Smooth muscle cell (in vitro differentiated cells): ENCODE results near the gene PSMB11. TPM values are rescaled to one million over a fixed set of nuclear protein-coding genes. Genes with fewer than 3 reads are reported as not detected.

Source experiments
- DNase-seq: peaks from one replicate; lab custom pipeline; 2025; ENCODE audit not compliant: unreplicated experiment; lab: John Stamatoyannopoulos, UW
- H2AFZ ChIP-seq: fragments of 200-600 bp; sonication (generic); 2 replicates; pipeline ENCODE4 v1.6.0; 2016; ENCODE audit warnings: antibody characterized with exemption, low read depth, mild to moderate bottlenecking
- H3F3A ChIP-seq: fragments of 200-600 bp; sonication (generic); 2 replicates; pipeline ENCODE4 v1.6.0; 2017; ENCODE audit warnings: antibody characterized with exemption, low read depth
- H3K27ac ChIP-seq: fragments of 200-600 bp; sonication (generic); 2 replicates; pipeline ENCODE4 v1.5.1; 2016; ENCODE audit warnings: low read depth, mild to moderate bottlenecking
- H3K27me3 ChIP-seq: fragments of 200-600 bp; sonication (generic); 2 replicates; pipeline ENCODE4 v1.6.1; 2016; ENCODE audit warnings: low read depth, mild to moderate bottlenecking
- H3K36me3 ChIP-seq: fragments of 200-600 bp; sonication (generic); 2 replicates; pipeline ENCODE4 v1.5.1; 2016; ENCODE audit warnings: low read depth
- H3K4me1 ChIP-seq: fragments of 200-600 bp; sonication (generic); 2 replicates; pipeline ENCODE4 v1.5.1; 2016; ENCODE audit warnings: low read depth
- H3K4me2 ChIP-seq: fragments of 200-600 bp; sonication (generic); 2 replicates; pipeline ENCODE4 v1.6.0; 2016; ENCODE audit warnings: mild to moderate bottlenecking
- H3K4me3 ChIP-seq: fragments of 200-600 bp; sonication (generic); 2 replicates; pipeline ENCODE4 v1.5.1; 2016; ENCODE audit warnings: mild to moderate bottlenecking
- H3K79me2 ChIP-seq: fragments of 200-600 bp; sonication (generic); 2 replicates; pipeline ENCODE4 v1.6.0; 2016; ENCODE audit warnings: low read depth, mild to moderate bottlenecking
- H3K9ac ChIP-seq: fragments of 200-600 bp; sonication (generic); 2 replicates; pipeline ENCODE4 v1.6.0; 2016; ENCODE audit warnings: low read depth
- H3K9me3 ChIP-seq: fragments of 200-600 bp; sonication (generic); replicated peaks from 2 replicates; pipeline ENCODE4 v1.5.1; 2016; ENCODE audit warnings: low read depth
- H4K20me1 ChIP-seq: fragments of 200-600 bp; sonication (generic); 2 replicates; pipeline ENCODE4 v1.6.0; 2016; ENCODE audit warnings: low read depth
- WGBS: methylation state at CpG from one replicate; pipeline ENCODE4 v1.1.7; 2016; ENCODE audit warnings: low lambda C conversion rate; 5-methylcytosine and 5-hydroxymethylcytosine counted together
- polyA plus RNA-seq: library from polyadenylated mRNA; unstranded; fragments of >200 nt; fragmentation: Nextera tagmentation; extraction: Ambion mirVana; gene quantifications from 2 replicates; pipeline ENCODE4 v1.2.1, GENCODE V29; 2016
- total RNA-seq: library from RNA; depleted of rRNA; stranded (reverse); fragments of >200 nt; gene quantifications from 2 replicates; pipeline ENCODE4 v1.2.3, GENCODE V29; 2014
- TF ChIP-seq, protein P1 (sequence below): fragments of 200-600 bp; sonication (generic); IDR thresholded peaks from 2 replicates; pipeline ENCODE4 v1.5.1; 2017; ENCODE audit warnings: borderline replicate concordance, mild to moderate bottlenecking, antibody characterized with exemption; ENCODE audit not compliant: insufficient read depth, poor library complexity, severe bottlenecking

Gene PSMB11
- total and polyA plus RNA-seq, 2 experiments from 2014 or later, result not detected

DNA sequence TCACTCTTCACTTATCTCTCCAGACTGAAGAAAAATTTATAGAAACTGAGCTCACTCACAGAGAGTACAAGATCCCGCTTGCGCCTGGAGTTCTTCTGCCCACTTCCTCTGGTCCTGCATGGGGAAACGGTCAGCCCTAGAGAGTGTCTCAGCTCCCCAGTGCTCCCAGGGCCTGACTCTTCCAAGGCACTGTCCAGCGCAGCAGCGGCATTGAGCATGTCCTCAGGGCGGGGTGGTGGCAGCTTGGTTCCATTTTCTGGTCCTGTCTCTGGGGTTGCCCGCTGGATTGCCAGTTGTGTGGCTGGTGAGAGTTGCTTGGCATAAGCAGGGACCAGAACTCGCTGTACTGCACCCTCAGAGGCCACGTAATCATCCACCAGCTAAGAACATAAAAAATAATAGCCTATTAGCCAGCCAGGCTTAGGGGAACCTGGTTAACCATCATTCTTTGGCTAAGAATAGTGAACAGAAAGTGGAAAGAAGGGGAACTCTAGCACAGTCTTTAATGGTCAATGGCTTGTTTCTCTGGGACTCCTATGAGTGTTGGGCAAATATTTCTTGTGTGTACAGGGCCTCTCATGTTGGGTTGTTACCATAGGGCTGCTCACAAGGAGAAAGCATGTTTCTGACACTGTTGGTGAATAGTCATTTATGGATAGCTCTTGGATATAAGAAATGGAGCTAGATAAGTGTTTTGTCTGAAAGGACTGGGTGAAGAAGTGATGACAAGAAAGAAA, 46.0 kb upstream of the PSMB11 start:
- Histone ChIP-seq H3K79me2 (no peaks in the 10 kb centered on the region), H3K9me3 (no peaks in the 10 kb centered on the region), H3K4me1 (peaks cover 7% of the 10 kb centered on the region), H3K27me3 (no peaks in the 10 kb centered on the region), H3K4me3 (no peak overlapping the region), H2AFZ (no peak overlapping the region), H4K20me1 (no peaks in the 10 kb centered on the region), H3K27ac (no peak overlapping the region), H3F3A (no peaks in the 10 kb centered on the region), H3K9ac (no peak overlapping the region), H3K4me2 (no peak overlapping the region), H3K36me3 (no peaks in the 10 kb centered on the region)
- TF ChIP-seq, protein P1, sequence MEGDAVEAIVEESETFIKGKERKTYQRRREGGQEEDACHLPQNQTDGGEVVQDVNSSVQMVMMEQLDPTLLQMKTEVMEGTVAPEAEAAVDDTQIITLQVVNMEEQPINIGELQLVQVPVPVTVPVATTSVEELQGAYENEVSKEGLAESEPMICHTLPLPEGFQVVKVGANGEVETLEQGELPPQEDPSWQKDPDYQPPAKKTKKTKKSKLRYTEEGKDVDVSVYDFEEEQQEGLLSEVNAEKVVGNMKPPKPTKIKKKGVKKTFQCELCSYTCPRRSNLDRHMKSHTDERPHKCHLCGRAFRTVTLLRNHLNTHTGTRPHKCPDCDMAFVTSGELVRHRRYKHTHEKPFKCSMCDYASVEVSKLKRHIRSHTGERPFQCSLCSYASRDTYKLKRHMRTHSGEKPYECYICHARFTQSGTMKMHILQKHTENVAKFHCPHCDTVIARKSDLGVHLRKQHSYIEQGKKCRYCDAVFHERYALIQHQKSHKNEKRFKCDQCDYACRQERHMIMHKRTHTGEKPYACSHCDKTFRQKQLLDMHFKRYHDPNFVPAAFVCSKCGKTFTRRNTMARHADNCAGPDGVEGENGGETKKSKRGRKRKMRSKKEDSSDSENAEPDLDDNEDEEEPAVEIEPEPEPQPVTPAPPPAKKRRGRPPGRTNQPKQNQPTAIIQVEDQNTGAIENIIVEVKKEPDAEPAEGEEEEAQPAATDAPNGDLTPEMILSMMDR, result no peak
- 84% methylated on average over 9 of the region's 9 CpGs for WGBS
- DNase-seq, result no peak

DNA sequence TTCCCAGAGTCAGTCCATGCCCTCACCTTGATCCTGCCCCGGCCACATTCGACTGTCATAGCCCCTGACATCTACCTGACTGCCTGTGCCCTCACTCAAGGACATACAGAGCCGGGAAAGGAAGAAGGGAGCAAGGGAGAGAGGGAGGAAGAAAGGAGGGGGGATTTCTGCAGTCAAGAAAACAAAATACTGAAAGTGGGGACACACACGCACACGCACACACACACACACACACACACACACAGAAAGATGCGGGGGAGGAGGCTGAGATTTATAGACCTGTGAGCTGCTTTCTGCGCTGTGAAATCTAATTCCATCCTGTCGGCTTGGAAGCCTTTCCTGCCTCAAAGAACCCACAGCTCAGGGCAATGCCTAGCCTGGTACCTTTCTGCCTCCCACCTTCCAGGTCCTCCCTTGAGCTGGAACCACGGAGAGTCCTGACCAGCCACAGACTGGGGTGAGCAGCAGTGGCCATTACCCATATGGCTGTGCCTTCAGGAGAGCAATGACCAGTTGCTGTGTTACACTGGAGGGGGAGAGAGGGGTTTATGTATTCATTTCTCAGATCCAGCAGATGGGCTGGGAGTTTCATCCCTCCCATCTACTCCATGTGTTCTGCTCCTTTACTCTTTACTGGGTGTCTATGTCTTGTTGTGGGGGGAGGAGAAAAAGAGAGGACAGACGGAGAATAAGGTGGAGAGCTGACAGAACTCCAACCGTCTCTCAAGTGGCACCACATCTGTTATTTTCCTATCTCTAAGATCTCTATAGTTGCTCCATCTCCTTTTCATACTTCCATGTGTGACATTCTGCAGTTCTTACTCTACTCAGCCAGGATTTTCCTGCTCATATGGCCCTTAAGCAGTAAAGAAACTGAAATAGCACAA, 45.0 kb upstream of the PSMB11 start:
- Histone ChIP-seq H4K20me1 (no peaks in the 10 kb centered on the region), H3K4me1 (peaks cover 7% of the 10 kb centered on the region), H2AFZ (no peak overlapping the region), H3F3A (no peaks in the 10 kb centered on the region), H3K4me3 (no peak overlapping the region), H3K9me3 (no peaks in the 10 kb centered on the region), H3K27me3 (no peaks in the 10 kb centered on the region), H3K4me2 (no peak overlapping the region), H3K9ac (no peak overlapping the region), H3K27ac (no peak overlapping the region), H3K79me2 (no peaks in the 10 kb centered on the region), H3K36me3 (no peaks in the 10 kb centered on the region)
- WGBS, result 76% methylated on average over 11 of the region's 11 CpGs
- TF ChIP-seq, protein P1, result no peak
- no peak for DNase-seq

DNA sequence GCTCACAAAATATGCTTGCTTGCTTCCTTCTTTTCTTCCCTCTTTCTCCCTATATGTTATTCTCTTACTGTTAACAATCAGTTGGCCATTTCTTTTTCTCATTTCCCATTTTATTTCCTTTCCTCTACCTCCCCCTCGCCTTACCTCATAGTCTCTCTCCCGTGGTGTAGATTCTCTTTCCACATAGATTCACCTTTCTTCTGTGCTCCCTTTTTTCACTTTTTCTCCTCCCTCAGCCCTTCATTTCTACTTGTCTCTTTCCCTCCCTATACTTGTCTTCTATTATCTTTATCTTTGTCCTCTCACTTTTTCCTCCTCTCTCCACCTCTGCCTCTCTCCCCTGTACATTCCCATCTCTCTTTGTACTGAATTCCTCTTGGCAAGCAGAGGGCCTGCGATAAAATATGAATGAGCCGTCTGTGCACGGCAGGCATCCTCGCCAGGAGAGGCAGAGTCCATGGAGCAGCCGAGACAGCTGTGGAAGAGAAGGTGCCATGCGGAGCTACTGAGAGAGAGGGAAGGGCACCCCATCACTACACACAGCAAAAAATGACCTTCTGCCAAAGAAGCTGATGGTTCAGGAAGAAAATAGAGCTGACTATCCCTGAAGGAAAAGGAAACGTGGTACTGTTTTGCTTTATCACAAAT, 44.2 kb upstream of the PSMB11 start:
- no peaks in the 10 kb centered on the region for H3F3A ChIP-seq
- no peak overlapping the region for H3K9ac ChIP-seq
- H3K4me3 ChIP-seq, result no peak overlapping the region
- no peak for DNase-seq
- H3K9me3 ChIP-seq, result no peaks in the 10 kb centered on the region
- no peaks in the 10 kb centered on the region for H3K79me2 ChIP-seq
- TF ChIP-seq, protein P1, result no peak
- no peaks in the 10 kb centered on the region for H3K36me3 ChIP-seq
- WGBS, result 94% methylated on average over 9 of the region's 9 CpGs
- H3K27ac ChIP-seq, result no peak overlapping the region
- H3K4me1 ChIP-seq, result peaks cover 7% of the 10 kb centered on the region
- no peak overlapping the region for H3K4me2 ChIP-seq
- H4K20me1 ChIP-seq, result no peaks in the 10 kb centered on the region
- no peaks in the 10 kb centered on the region for H3K27me3 ChIP-seq
- no peak overlapping the region for H2AFZ ChIP-seq
